NCI-H2227 (cell line): ENCODE results near the gene SLC19A3.

ENCODE experiments used
- DNase-seq: peaks from one replicate; lab custom pipeline; 2025; ENCODE audit not compliant: unreplicated experiment; lab: John Stamatoyannopoulos, UW

SLC19A3 gene

GRCh38 chr2:227634201-227634600 lies 83.6 kb downstream of the SLC19A3 start:
- no peak for DNase-seq
